ENCODE measurements around the gene ARRB1.

The ARRB1 gene

DNA sequence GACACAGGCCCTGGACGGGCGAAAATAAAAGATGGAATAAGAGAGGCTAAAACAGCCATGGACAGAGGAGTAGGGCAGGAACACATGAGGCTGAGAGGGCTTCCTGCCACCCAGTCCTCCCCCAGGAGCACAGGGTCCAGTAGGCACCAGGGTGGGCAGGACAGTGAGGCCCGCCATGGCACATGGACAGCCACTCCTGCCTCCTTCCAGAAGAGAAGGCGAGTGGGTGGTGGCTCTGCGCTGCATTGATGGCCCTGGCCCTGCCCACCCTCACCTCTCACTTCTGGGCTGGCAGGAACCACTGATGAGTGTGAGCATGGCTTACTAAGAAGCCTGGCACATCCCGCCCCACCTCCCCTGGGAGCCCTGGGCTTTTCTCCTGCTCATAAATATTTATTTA lies 59.7 kb downstream of the ARRB1 start:
- no peak for DNase-seq (ENCODE audit: low spot score)
- in situ Hi-C loops (cut with MboI; ENCODE audit: low pct_unique_long_range_greater_than_20kb, low sequenced_read_pairs, unreplicated experiment), result no loop called here
- TF ChIP-seq, protein P1, sequence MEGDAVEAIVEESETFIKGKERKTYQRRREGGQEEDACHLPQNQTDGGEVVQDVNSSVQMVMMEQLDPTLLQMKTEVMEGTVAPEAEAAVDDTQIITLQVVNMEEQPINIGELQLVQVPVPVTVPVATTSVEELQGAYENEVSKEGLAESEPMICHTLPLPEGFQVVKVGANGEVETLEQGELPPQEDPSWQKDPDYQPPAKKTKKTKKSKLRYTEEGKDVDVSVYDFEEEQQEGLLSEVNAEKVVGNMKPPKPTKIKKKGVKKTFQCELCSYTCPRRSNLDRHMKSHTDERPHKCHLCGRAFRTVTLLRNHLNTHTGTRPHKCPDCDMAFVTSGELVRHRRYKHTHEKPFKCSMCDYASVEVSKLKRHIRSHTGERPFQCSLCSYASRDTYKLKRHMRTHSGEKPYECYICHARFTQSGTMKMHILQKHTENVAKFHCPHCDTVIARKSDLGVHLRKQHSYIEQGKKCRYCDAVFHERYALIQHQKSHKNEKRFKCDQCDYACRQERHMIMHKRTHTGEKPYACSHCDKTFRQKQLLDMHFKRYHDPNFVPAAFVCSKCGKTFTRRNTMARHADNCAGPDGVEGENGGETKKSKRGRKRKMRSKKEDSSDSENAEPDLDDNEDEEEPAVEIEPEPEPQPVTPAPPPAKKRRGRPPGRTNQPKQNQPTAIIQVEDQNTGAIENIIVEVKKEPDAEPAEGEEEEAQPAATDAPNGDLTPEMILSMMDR (IDR thresholded peaks at IDR 0.05; ENCODE audit: extremely low read depth, insufficient read depth, missing control alignments), result no peak

DNA sequence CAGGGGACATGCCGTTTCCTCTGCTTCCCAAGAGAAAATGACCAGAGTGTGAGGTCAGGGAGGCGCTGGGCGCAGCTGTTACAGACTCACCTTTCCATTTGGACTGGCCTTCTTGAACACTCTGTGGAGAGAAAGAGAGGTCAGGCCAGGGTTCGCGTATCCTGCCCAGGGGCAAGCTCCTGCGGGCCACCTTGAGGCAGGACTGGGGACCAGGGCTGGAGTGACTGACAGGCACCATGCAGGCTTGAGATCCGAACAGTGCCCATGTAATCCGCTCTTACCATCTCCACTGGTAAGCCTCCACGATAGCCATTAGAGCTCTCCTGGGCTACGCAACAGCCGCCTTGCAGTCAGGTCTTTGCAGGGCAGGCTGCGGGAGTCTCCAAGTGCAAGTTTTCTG lies 61.5 kb downstream of the ARRB1 start:
- DNase-seq (ENCODE audit: low spot score), result no peak
- in situ Hi-C loops (cut with MboI; ENCODE audit: low pct_unique_long_range_greater_than_20kb, low sequenced_read_pairs, unreplicated experiment), result no loop called here
- TF ChIP-seq, protein P1 (IDR thresholded peaks at IDR 0.05; ENCODE audit: extremely low read depth, insufficient read depth, missing control alignments), result no peak

DNA sequence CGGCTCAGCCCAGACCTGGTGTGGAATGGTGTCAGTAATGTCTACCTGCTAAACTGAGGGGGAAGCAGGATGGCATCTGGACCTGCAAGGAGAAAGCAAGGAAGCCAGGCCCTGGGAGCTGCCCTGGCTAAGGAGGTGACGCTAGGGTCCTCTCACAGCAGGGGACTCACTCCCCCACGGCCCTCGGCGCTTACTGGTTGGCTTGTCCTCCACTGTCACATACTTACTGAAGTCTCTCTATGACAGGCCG lies 62.0 kb downstream of the ARRB1 start:
- in situ Hi-C loops (cut with MboI; ENCODE audit: low pct_unique_long_range_greater_than_20kb, low sequenced_read_pairs, unreplicated experiment), result no loop called here
- no peak for DNase-seq (ENCODE audit: low spot score)
- TF ChIP-seq, protein P1 (IDR thresholded peaks at IDR 0.05; ENCODE audit: extremely low read depth, insufficient read depth, missing control alignments), result no peak

DNA sequence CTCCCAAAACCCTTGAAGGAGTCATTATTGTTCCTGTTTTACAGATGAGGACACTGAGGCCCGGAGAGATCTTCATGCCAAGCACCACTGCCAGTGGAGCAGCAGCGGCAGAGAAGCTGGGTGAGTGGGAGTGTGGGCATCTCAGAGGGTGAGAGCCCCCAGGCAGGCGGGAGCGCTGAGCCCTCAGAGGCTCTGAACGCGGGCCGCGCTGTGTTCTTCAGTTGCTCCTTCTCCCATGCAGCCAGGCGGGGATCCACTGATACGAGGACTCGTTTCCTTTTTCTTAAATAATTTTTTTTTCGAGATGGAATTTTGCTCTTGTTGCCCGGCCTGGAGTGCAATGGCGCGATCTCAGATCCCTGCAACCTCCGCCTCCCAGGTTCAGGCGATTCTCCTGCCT lies 63.9 kb downstream of the ARRB1 start:
- in situ Hi-C loops (cut with MboI; ENCODE audit: low pct_unique_long_range_greater_than_20kb, low sequenced_read_pairs, unreplicated experiment), result no loop called here
- TF ChIP-seq, protein P1 (IDR thresholded peaks at IDR 0.05; ENCODE audit: extremely low read depth, insufficient read depth, missing control alignments), result no peak
- no peak for DNase-seq (ENCODE audit: low spot score)

DNA sequence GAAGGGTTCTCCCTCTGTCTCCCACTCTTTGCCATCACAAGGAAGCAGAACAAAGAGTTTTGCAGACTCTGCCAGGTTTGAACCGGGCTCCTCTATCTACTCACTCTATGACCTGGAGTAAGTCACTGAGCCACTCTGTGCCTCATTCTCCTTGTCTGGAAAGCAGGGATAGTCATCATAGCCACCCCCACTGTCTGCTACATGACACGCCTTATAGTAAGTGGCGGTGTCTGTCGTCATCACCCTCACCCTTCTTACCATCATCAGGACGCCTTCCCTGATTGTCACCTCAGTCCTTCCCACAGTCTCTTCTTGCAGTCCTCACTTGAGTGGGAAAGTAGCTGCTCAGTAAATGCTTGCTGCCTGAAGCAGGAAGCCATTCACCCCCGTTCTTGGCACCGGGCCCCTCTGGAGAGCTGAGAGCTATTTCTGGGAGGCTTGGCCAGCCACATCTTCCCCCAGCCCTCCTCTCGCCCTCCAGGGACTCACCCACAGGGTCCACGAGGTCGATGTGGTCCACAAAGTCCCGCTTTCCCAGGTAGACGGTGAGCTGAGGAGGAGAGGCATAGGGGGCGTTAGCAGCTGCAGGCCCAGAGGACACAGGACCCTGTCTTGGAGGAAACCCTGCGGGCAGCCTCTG lies 64.5 kb downstream of the ARRB1 start:
- in situ Hi-C loops (cut with MboI; ENCODE audit: low pct_unique_long_range_greater_than_20kb, low sequenced_read_pairs, unreplicated experiment), result no loop called here
- DNase-seq (ENCODE audit: low spot score), result no peak
- TF ChIP-seq, protein P1 (IDR thresholded peaks at IDR 0.05; ENCODE audit: extremely low read depth, insufficient read depth, missing control alignments), result no peak

DNA sequence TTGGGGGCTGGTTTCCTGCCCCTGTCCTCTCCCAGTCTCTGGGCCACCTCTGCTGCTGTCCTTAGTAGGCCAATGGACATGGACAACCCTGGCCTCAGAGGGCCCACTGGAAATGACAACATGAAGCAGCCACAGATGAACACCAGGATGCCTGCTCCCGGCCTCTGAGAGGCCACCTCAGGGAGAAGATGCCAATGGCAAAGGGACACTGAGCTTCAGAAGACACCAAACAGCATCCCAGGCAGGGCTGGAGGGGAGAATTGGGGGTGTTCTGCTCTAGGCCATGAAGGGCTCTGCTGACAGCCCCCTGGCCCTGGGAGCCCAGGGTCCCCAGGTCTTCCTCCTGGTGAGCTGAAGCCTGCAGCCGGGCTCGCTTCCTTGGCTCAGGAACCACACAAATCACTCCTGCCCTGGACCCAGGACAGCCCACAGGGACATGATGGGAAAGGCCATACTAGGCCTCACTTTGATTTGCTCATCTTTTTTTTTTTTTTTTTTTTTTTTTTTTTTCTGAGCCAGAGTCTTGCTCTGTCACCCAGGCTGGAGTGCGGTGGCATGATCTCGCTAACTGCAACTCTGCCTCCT lies 65.6 kb downstream of the ARRB1 start:
- TF ChIP-seq, protein P1 (IDR thresholded peaks at IDR 0.05; ENCODE audit: extremely low read depth, insufficient read depth, missing control alignments), result no peak
- in situ Hi-C loops (cut with MboI; ENCODE audit: low pct_unique_long_range_greater_than_20kb, low sequenced_read_pairs, unreplicated experiment), result no loop called here
- no peak for DNase-seq (ENCODE audit: low spot score)

Data from GM13977 (cell line).